Transverse colon (tissue), 4 donors: Measurements from ENCODE around the gene CADPS2. TPM values are rescaled to one million over a fixed set of nuclear protein-coding genes. Genes with fewer than 3 reads are reported as not detected.
"Not testable (repeated sequence)": the region's sequence is repeated elsewhere in the genome, so short reads cannot be mapped to it uniquely, and the experiment has no call there.

Experiments used
- DNase-seq: peaks from one replicate; pipeline ENCODE4 v3.0.0-alpha.2; 2019
- H3K27ac ChIP-seq, 4 donors: fragments of 200-600 bp; sonication (generic); 2 replicates each; pipeline ENCODE4 v1.5.1; 2016 to 2018; ENCODE audit warnings: inconsistent platforms in 4 of 4
- H3K27me3 ChIP-seq: fragments of 200-600 bp; sonication (generic); 2 replicates; pipeline ENCODE4 v1.5.1; 2017; ENCODE audit warnings: inconsistent platforms
- H3K36me3 ChIP-seq, 4 donors: fragments of 200-600 bp; sonication (generic); 2 replicates each; pipeline ENCODE4 v1.5.1; 2017 to 2019; ENCODE audit warnings: inconsistent platforms in 4 of 4
- H3K4me1 ChIP-seq, 4 donors: fragments of 200-600 bp; sonication (generic); 2 replicates each; pipeline ENCODE4 v1.5.1; 2017 to 2020; ENCODE audit warnings: inconsistent platforms in 4 of 4
- H3K4me3 ChIP-seq, 4 donors: fragments of 200-600 bp; sonication (generic); 1 replicate in 1 of 4; 2 replicates in 3 of 4; pipeline versions ENCODE4 v1.5.1 to v1.6.1; 2017 to 2019; ENCODE audit warnings: inconsistent platforms in 4 of 4
- H3K9me3 ChIP-seq, 2 donors: fragments of 200-600 bp; sonication (generic); 2 replicates each; pipeline ENCODE4 v1.5.1; 2017 to 2019; ENCODE audit warnings: inconsistent platforms in 2 of 2
- EP300 ChIP-seq: sonication (generic); formaldehyde crosslinking; IDR thresholded peaks from one replicate; pipeline ENCODE4 v1.6.1; 2017; ENCODE audit warnings: antibody characterized with exemption, low read depth
- POLR2A ChIP-seq: fragments of 450-650 bp; IDR thresholded peaks from one replicate; pipeline ENCODE4 v1.6.1; 2016; ENCODE audit warnings: antibody characterized with exemption, mild to moderate bottlenecking, moderate library complexity
- POLR2AphosphoS5 ChIP-seq, 3 donors: sonication (generic); formaldehyde crosslinking; IDR thresholded peaks; one replicate each; pipeline ENCODE4 v1.6.1; 2016; ENCODE audit warnings: antibody characterized with exemption in 3 of 3
- WGBS, 2 donors: methylation state at CpG; one replicate each; pipeline ENCODE4 v1.1.5; 2018; ENCODE audit warnings: low coverage in 1 of 2; 5-methylcytosine and 5-hydroxymethylcytosine counted together
- in situ Hi-C, 4 donors: fragments of 200-750 bp; cut with MboI; loops; one replicate each; pipeline versions ENCODE4 v1.15.0 to v1.15.1; 2017; ENCODE audit warnings: low sequenced_read_pairs in 3 of 4, low pct_ligation_motif_present in 1 of 4, low pct_unique_long_range_greater_than_20kb in 1 of 4
- intact Hi-C: fragments of 100-400 bp; cut with DNase I; formaldehyde crosslinking; loops from one replicate; pipeline ENCODE4 v1.15.1; 2023; ENCODE audit warnings: low total_unique reads
- total RNA-seq, 4 donors: library from RNA; depleted of rRNA; stranded (reverse); fragments of >200 nt; gene quantifications; one replicate each; pipeline ENCODE4 v1.1.0, GENCODE V29; 2016
- TF ChIP-seq, protein P1 (sequence below), 5 experiments: fragments of 200-600 bp in 3 of 5; fragments of 450-650 bp in 2 of 5; sonication (generic) in 3 of 5; IDR thresholded peaks; 1 replicate in 2 of 5; 2 replicates in 3 of 5; pipeline ENCODE4 v1.5.1; 2016 to 2017; ENCODE audit warnings: antibody characterized with exemption in 5 of 5, inconsistent platforms in 3 of 5, mild to moderate bottlenecking in 2 of 5, moderate library complexity in 1 of 5

The CADPS2 gene
- total RNA-seq, 4 donors from 2014 or later, result 9.0 to 15.2 (median 12.6) TPM

DNA sequence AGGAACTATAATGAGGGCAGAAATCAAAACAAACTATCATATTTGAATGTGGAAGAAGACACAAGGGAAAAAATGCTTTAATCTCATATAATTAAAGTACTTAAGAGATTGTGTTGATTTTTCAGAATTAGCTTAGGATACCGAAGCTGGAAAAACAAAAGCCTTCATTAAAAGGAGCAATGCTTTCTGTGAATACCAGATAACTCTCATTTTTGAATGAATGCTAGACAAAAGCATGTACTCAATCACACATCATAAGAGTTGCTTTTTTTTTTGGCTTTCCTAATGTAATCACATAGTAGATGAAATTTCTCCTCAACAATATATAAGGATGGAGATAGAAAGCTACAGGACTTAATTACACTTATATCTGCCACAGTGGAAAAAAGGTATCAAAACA lies 43.3 kb downstream of the CADPS2 start:
- Histone ChIP-seq H3K27ac (no peak overlapping the region), H3K4me3 (no peak overlapping the region), H3K27me3 (no peaks in the 10 kb centered on the region), H3K4me1 (no peaks in the 10 kb centered on the region), H3K9me3 (no peaks in the 10 kb centered on the region), H3K36me3 (no peaks in the 10 kb centered on the region)
- no peak for DNase-seq
- in situ Hi-C loops, result no loop called here
- intact Hi-C loops, result no loop called here
- TF ChIP-seq POLR2A, result no peak
- no peak for TF ChIP-seq EP300
- no peak for TF ChIP-seq POLR2AphosphoS5 (IDR thresholded peaks at IDR 0.05)
- TF ChIP-seq, protein P1, sequence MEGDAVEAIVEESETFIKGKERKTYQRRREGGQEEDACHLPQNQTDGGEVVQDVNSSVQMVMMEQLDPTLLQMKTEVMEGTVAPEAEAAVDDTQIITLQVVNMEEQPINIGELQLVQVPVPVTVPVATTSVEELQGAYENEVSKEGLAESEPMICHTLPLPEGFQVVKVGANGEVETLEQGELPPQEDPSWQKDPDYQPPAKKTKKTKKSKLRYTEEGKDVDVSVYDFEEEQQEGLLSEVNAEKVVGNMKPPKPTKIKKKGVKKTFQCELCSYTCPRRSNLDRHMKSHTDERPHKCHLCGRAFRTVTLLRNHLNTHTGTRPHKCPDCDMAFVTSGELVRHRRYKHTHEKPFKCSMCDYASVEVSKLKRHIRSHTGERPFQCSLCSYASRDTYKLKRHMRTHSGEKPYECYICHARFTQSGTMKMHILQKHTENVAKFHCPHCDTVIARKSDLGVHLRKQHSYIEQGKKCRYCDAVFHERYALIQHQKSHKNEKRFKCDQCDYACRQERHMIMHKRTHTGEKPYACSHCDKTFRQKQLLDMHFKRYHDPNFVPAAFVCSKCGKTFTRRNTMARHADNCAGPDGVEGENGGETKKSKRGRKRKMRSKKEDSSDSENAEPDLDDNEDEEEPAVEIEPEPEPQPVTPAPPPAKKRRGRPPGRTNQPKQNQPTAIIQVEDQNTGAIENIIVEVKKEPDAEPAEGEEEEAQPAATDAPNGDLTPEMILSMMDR (IDR thresholded peaks at IDR 0.05), result no peak
- 62 to 79% methylated on average over 1 of the region's 1 CpG for WGBS, 2 donors

DNA sequence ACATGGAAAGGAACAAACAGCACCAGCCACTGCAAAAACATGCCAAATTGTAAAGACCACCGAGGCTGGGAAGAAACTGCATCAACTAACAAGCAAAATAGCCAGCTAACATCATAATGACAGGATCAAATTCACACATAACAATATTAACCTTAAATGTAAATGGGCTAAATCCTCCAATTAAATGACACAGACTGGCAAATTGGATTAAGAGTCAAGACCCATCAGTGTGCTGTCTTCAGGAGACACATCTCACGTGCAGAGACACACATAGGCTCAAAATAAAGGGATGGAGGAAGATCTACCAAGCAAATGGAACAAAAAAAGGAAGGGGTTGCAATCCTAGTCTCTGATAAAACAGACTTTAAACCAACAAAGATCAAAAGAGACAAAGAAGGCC lies 50.0 kb downstream of the CADPS2 start:
- H3K4me1 ChIP-seq, DNase-seq, in situ Hi-C loops, H3K36me3 ChIP-seq, H3K27me3 ChIP-seq, H3K27ac ChIP-seq, H3K4me3 ChIP-seq, intact Hi-C loops, H3K9me3 ChIP-seq: not testable (repeated sequence)
- 81 to 82% methylated on average over 2 of the region's 2 CpGs for WGBS, 2 donors

DNA sequence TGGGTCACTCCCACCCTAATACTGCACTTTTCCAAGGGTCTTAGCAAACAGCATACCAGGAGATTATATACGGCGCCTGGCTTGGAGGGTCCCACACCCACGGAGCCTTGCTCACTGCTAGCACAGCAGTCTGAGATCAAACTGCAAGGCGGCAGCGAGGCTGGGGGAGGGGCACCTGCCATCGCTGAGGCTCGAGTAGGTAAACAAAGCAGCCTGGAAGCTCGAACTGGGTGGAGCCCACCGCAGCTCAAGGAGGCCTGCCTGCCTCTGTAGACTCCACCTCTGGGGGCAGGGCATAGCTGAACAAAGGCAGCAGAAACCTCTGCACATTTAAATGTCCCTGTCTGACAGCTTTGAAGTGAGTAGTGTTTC lies 51.7 kb downstream of the CADPS2 start:
- H3K27ac ChIP-seq, H3K36me3 ChIP-seq, in situ Hi-C loops, H3K4me3 ChIP-seq, intact Hi-C loops, H3K9me3 ChIP-seq, H3K4me1 ChIP-seq, DNase-seq, H3K27me3 ChIP-seq: not testable (repeated sequence)
- WGBS, 2 donors, result 77% methylated on average over 9 of the region's 9 CpGs; no CpG with 5 or more reads in 1 of the 2 donors

DNA sequence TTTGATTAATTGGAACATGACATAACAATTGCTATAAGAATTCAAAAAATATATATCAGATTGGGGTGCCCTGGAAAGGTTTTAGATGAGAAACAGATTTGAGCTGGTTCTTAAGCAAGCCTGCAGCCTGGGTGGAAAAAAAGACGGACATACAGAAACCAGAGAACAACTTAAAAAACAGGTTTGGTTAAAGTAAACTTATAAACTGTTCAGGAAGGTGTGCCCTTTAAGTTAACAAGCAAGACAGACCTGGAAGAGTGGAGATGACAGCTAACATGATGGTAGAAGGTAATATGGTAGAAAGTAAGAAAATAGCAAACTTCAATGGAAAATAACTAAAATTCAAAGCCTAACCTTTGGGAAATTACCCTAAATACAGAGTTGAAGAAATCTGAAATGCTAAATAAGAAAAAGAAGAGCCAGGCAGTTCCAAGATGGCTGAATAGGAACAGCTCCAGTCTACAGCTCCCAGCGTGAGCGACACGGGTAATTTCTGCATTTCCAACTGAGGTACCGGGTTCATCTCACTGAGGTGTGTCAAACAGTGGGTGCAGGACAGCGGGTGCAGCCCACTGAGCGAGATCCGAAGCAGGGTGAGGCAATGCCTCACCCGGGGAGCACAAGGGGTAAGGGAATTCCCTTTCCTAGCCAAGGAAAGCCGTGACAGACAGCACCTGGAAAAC lies 52.2 kb downstream of the CADPS2 start:
- H3K27ac ChIP-seq, result no peak overlapping the region
- intact Hi-C loops (no loop called here), in situ Hi-C loops (no loop called here)
- TF ChIP-seq EP300 (no peak), POLR2AphosphoS5 (IDR thresholded peaks at IDR 0.05) (no peak), POLR2A (no peak)
- TF ChIP-seq, protein P1 (IDR thresholded peaks at IDR 0.05), result no peak
- no peak for DNase-seq
- H3K4me3 ChIP-seq, result no peak overlapping the region
- no peaks in the 10 kb centered on the region for H3K27me3 ChIP-seq
- H3K36me3 ChIP-seq, result no peaks in the 10 kb centered on the region
- H3K4me1 ChIP-seq, result no peaks in the 10 kb centered on the region
- H3K9me3 ChIP-seq, result no peaks in the 10 kb centered on the region
- 92 to 100% methylated on average over 3 to 10 of the region's 10 CpGs for WGBS, 2 donors

DNA sequence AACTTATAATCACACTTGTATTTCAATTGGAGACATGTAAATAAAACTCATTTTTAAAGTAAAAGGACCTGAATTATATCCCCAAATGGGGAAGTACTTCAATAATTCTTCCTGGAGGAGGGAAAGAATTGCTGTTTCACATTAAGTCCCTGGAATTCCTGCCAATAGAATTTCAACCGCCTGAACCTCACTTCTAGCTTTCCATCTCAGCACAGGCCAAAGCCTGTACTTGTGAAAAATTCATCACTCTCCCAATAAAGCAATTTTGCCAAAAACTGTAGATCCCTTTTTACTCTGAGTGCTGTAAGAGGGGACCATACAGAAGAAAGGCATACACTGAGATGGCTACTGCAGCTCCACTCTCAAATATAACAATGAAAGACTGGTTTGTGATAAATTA lies 54.8 kb downstream of the CADPS2 start:
- Histone ChIP-seq H3K27me3 (no peaks in the 10 kb centered on the region), H3K27ac (no peak overlapping the region), H3K4me1 (no peaks in the 10 kb centered on the region), H3K9me3 (no peaks in the 10 kb centered on the region), H3K4me3 (no peak overlapping the region), H3K36me3 (no peaks in the 10 kb centered on the region)
- 63 to 75% methylated on average over 1 of the region's 1 CpG for WGBS, 2 donors
- no peak for DNase-seq
- intact Hi-C loops (no loop called here), in situ Hi-C loops (no loop called here)
- TF ChIP-seq EP300 (no peak), POLR2A (no peak), POLR2AphosphoS5 (IDR thresholded peaks at IDR 0.05) (no peak)
- TF ChIP-seq, protein P1 (IDR thresholded peaks at IDR 0.05), result no peak
